Esophagus muscularis mucosa (tissue), 4 donors: ENCODE measurements around the gene ADCK1.

Experiments used
- CTCF ChIP-seq, 3 experiments: fragments of 200-600 bp in 2 of 3; fragments of 450-650 bp in 1 of 3; sonication (generic) in 2 of 3; IDR thresholded peaks; one replicate each; pipeline ENCODE4 v1.5.1; 2017 to 2019; ENCODE audit warnings: antibody characterized with exemption in 3 of 3, mild to moderate bottlenecking in 2 of 3, moderate library complexity in 1 of 3
- EP300 ChIP-seq: sonication (generic); formaldehyde crosslinking; IDR thresholded peaks from one replicate; pipeline ENCODE4 v1.6.1; 2017; ENCODE audit warnings: antibody characterized with exemption
- POLR2A ChIP-seq: fragments of 450-650 bp; IDR thresholded peaks from one replicate; pipeline ENCODE4 v1.6.1; 2017; ENCODE audit warnings: antibody characterized with exemption, moderate library complexity, mild to moderate bottlenecking, low read depth
- POLR2AphosphoS5 ChIP-seq, 2 donors: sonication (generic); formaldehyde crosslinking; IDR thresholded peaks; one replicate each; pipeline ENCODE4 v1.6.1; 2017; ENCODE audit warnings: antibody characterized with exemption in 2 of 2

GRCh38 chr14:77838831-77839511, 39.1 kb downstream of the ADCK1 start:
- no peak for TF ChIP-seq CTCF (IDR thresholded peaks at IDR 0.05)
- no peak for TF ChIP-seq POLR2A
- no peak for TF ChIP-seq POLR2AphosphoS5 (IDR thresholded peaks at IDR 0.05)
- no peak for TF ChIP-seq EP300
